Natural killer cell (primary cell): ENCODE measurements around the gene CHRNG. TPM values are rescaled to one million over a fixed set of nuclear protein-coding genes. Genes with fewer than 3 reads are reported as not detected.

ENCODE experiments used
- ATAC-seq, 3 donors: fragments of 150-1000 bp in 2 of 3; fragments of 200-7000 bp in 1 of 3; cut with Tn5 transposase; 1 replicate in 1 of 3; 2 replicates in 2 of 3; pipeline ENCODE4 v1.10.0; 2021; ENCODE audit warnings: mild to moderate bottlenecking in 2 of 3, moderate library complexity in 2 of 3
- DNase-seq, 2 donors: peaks; one replicate each; pipeline versions ENCODE4 v3.0.0 to v3.0.0-alpha.2; 2013 to 2021; ENCODE audit warnings: mixed read lengths in 1 of 2
- H3K27ac ChIP-seq: one replicate; pipeline ENCODE4 v1.5.1; 2013; ENCODE audit warnings: mild to moderate bottlenecking, low read length
- H3K27me3 ChIP-seq: one replicate; pipeline ENCODE4 v1.6.1; 2013; ENCODE audit warnings: low read length; ENCODE audit not compliant: control insufficient read depth, insufficient read depth
- H3K36me3 ChIP-seq: one replicate; pipeline ENCODE4 v1.6.1; 2013; ENCODE audit warnings: low read length; ENCODE audit not compliant: control insufficient read depth, insufficient read depth
- H3K4me1 ChIP-seq: one replicate; pipeline ENCODE4 v1.6.1; 2013; ENCODE audit warnings: low read length; ENCODE audit not compliant: control insufficient read depth, insufficient read depth
- H3K4me3 ChIP-seq: one replicate; pipeline ENCODE4 v1.5.1; 2013; ENCODE audit warnings: low read length
- H3K9me3 ChIP-seq: one replicate; pipeline ENCODE4 v1.6.1; 2013; ENCODE audit warnings: low read length; ENCODE audit not compliant: control insufficient read depth, insufficient read depth
- H3K27ac Mint-ChIP-seq, 2 donors: one replicate each; pipeline ENCODE4 v1.8.0; 2022; ENCODE audit warnings: mild to moderate bottlenecking in 2 of 2, mixed read lengths in 2 of 2, moderate library complexity in 1 of 2
- H3K27me3 Mint-ChIP-seq, 2 donors: one replicate each; pipeline ENCODE4 v1.8.0; 2022; ENCODE audit warnings: low read depth in 2 of 2, mixed read lengths in 2 of 2
- H3K36me3 Mint-ChIP-seq: one replicate; pipeline ENCODE4 v1.8.0; 2022; ENCODE audit warnings: mixed read lengths
- H3K4me1 Mint-ChIP-seq, 2 donors: one replicate each; pipeline ENCODE4 v1.8.0; 2022; ENCODE audit warnings: mixed read lengths in 2 of 2
- H3K4me3 Mint-ChIP-seq: one replicate; pipeline ENCODE4 v1.8.0; 2022; ENCODE audit warnings: mild to moderate bottlenecking, moderate library complexity, mixed read lengths
- H3K9me3 Mint-ChIP-seq, 2 donors: one replicate each; pipeline ENCODE4 v1.8.0; 2022; ENCODE audit warnings: mixed read lengths in 2 of 2
- WGBS: methylation state at CpG from one replicate; pipeline ENCODE4 v1.1.7; 2013; ENCODE audit warnings: missing lambda C conversion rate; ENCODE audit not compliant: insufficient coverage; 5-methylcytosine and 5-hydroxymethylcytosine counted together
- intact Hi-C: fragments of 100-400 bp; cut with micrococcal nuclease; formaldehyde crosslinking; loops from one replicate; pipeline ENCODE4 v1.14.2; 2022
- total RNA-seq, 4 donors: library from RNA; stranded (reverse); fragments of 120-200 nt in 1 of 4; gene quantifications; one replicate each; pipeline versions ENCODE4 v1.2.3 to v1.2.4, GENCODE V29; 2013 to 2022
- TF ChIP-seq, protein P1 (sequence below): fragments of 200-600 bp; IDR thresholded peaks from one replicate; pipeline ENCODE4 v1.8.0; 2022; ENCODE audit warnings: antibody characterized with exemption

Gene CHRNG
- total RNA-seq, 3 donors from 2014 or later (not counting 1 experiment from before 2014, with no cell fraction given), result not detected

DNA sequence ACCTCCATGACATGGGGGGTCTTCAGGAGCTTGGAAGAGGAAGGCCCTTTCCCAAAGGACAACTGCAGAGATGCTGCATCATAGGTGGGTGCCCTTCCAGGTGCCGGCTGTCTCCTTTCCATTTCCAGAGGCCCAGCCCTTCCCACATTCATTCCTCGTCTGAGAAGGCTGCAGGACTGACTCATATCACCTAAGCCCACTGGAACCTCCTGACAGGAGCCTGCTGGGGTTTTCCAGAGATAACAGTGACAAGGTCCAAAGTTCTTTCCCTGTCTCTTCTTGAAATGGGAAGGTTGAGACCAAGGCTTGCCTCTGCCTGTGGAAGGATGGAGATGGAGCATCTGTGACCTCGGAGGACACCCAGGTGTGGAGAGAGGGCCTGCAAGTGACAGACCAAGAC lies 22.9 kb upstream of the CHRNG start:
- no peak overlapping the region for H3K27ac Mint-ChIP-seq
- Histone ChIP-seq H3K4me1 (peaks cover 2% of the 10 kb centered on the region), H3K9me3 (no peaks in the 10 kb centered on the region), H3K36me3 (no peaks in the 10 kb centered on the region), H3K27me3 (no peaks in the 10 kb centered on the region), H3K4me3 (no peak overlapping the region), H3K27ac (no peak overlapping the region)
- no peaks in the 10 kb centered on the region for H3K9me3 Mint-ChIP-seq
- peaks cover 12 to 20% of the 10 kb centered on the region in 2 donors for H3K27me3 Mint-ChIP-seq
- no peaks in the 10 kb centered on the region for H3K36me3 Mint-ChIP-seq
- TF ChIP-seq, protein P1, sequence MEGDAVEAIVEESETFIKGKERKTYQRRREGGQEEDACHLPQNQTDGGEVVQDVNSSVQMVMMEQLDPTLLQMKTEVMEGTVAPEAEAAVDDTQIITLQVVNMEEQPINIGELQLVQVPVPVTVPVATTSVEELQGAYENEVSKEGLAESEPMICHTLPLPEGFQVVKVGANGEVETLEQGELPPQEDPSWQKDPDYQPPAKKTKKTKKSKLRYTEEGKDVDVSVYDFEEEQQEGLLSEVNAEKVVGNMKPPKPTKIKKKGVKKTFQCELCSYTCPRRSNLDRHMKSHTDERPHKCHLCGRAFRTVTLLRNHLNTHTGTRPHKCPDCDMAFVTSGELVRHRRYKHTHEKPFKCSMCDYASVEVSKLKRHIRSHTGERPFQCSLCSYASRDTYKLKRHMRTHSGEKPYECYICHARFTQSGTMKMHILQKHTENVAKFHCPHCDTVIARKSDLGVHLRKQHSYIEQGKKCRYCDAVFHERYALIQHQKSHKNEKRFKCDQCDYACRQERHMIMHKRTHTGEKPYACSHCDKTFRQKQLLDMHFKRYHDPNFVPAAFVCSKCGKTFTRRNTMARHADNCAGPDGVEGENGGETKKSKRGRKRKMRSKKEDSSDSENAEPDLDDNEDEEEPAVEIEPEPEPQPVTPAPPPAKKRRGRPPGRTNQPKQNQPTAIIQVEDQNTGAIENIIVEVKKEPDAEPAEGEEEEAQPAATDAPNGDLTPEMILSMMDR, result no peak
- ATAC-seq (no peak), DNase-seq (no peak)
- H3K4me1 Mint-ChIP-seq, result peaks cover 0 to 3% of the 10 kb centered on the region in 2 donors
- H3K4me3 Mint-ChIP-seq, result no peak overlapping the region
- intact Hi-C loops, result no loop called here
- 85% methylated on average over 2 of the region's 3 CpGs for WGBS

DNA sequence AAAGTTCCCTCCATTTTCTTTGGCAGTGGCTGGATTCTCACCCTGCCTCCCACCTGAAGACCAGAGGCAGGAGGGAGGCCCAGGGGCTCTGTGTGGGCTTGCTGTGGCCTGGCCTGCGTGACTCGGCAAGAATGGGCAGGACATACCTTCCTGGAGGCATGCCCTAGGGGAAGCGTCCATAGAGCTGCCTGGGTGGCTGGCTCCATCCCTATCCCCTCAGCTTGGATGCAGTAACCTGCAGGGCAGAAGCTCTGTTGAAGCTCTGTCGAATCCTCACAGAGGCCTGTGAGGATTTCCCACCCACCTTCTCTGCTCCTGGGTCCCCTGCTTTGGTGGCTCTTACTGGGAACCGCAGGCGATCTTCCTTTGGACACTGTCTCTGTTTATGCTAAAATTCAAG lies 20.6 kb upstream of the CHRNG start:
- Mint-ChIP-seq H3K4me1 (peaks cover 0 to 4% of the 10 kb centered on the region in 2 donors), H3K9me3 (no peaks in the 10 kb centered on the region), H3K27me3 (peaks cover 10 to 27% of the 10 kb centered on the region in 2 donors), H3K4me3 (no peak overlapping the region), H3K36me3 (no peaks in the 10 kb centered on the region), H3K27ac (no peak overlapping the region)
- Histone ChIP-seq H3K36me3 (no peaks in the 10 kb centered on the region), H3K27me3 (peaks cover 14% of the 10 kb centered on the region), H3K4me3 (no peak overlapping the region), H3K4me1 (peaks cover 22% of the 10 kb centered on the region), H3K9me3 (no peaks in the 10 kb centered on the region), H3K27ac (no peak overlapping the region)
- intact Hi-C loops, result no loop called here
- ATAC-seq (no peak), DNase-seq (no peak)
- TF ChIP-seq, protein P1, result no peak
- 75% methylated on average over 6 of the region's 6 CpGs for WGBS

DNA sequence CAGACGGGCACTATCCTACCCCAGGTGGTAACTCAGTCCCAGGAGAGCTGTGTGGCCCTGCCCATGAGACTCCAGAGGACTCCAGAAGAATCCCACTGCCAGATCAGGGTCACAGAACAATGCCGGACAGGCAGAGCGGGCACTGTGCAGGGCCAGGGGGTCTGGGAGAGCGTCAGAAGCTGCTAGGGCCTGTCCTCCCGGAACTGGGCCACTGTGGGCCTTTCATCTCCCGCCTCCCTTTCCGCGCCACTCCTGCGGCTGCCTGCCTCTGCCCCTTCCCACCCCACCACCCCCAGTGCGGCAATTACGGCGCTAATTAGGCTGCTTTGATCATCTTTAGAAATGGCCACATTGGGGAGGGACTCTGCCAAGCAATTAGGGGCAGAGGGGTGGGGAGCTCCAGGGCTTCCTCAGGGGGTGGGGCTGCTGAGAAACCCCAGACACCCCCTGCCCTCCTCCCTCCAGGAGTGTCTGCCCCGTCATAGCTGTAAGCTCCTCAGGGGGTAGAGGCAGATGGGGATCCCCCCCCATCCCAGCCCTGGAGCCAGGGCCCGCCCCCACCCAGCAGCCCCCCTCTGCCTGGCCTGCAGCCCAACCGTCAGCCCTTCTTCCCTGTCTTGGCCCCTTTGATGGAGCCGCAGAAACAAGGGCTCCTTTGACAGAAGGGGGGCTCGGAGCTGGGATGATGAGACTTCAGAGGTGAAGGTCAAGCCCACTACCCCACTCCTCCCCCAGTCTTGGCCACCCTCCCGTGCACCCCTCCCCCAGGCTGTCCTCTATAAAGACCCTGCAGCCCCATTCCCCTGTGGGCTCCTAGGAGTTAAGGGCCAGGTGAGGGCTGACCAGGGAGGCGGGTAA lies 19.7 kb upstream of the CHRNG start, which contains the start of gene PRSS56:
Gene PRSS56 (plus strand): TSS at position 808 of the 858 bp plus-strand sequence. CDS start 211 bp downstream, outside the sequence.
- H3K27ac Mint-ChIP-seq, result no peak within 1 kb of the TSS
- peaks cover 12 to 29% of the 10 kb centered on the region in 2 donors for H3K27me3 Mint-ChIP-seq
- ATAC-seq (no peak), DNase-seq (no peak)
- 81% methylated on average over 17 of the region's 19 CpGs for WGBS
- Histone ChIP-seq H3K9me3 (no peaks in the 10 kb centered on the region), H3K27ac (no peak within 1 kb of the TSS), H3K4me3 (no peak within 1 kb of the TSS), H3K4me1 (peaks cover 26% of the 10 kb centered on the region), H3K27me3 (peaks cover 18% of the 10 kb centered on the region), H3K36me3 (no peaks in the 10 kb centered on the region)
- peaks cover 0 to 4% of the 10 kb centered on the region in 2 donors for H3K4me1 Mint-ChIP-seq
- no peak within 1 kb of the TSS for H3K4me3 Mint-ChIP-seq
- intact Hi-C loops, result no loop called here
- H3K36me3 Mint-ChIP-seq, result no peaks in the 10 kb centered on the region
- H3K9me3 Mint-ChIP-seq, result no peaks in the 10 kb centered on the region
- TF ChIP-seq, protein P1, result no peak
